Liver (tissue), 9 donors: Measurements from ENCODE around the gene SLC2A1. TPM values are rescaled to one million over a fixed set of nuclear protein-coding genes. Genes with fewer than 3 reads are reported as not detected.

Experiments
- DNase-seq: peaks from one replicate; pipeline ENCODE4 v3.0.0-alpha.2; 2017; ENCODE audit warnings: low spot score
- H3K27ac ChIP-seq, 2 donors: one replicate each; pipeline ENCODE4 v1.7.0; 2013; ENCODE audit warnings: inconsistent platforms in 2 of 2, low read length in 2 of 2, control low read depth in 1 of 2, low read depth in 1 of 2, mild to moderate bottlenecking in 1 of 2
- H3K27me3 ChIP-seq, 4 donors: one replicate each; pipeline versions ENCODE4 v1.6.1 to v1.7.0; 2013; ENCODE audit warnings: low read length in 3 of 4, inconsistent platforms in 1 of 4, mild to moderate bottlenecking in 1 of 4, moderate library complexity in 1 of 4; ENCODE audit not compliant: control insufficient read depth in 4 of 4, insufficient read depth in 4 of 4
- H3K36me3 ChIP-seq, 4 donors: one replicate each; pipeline versions ENCODE4 v1.6.1 to v1.7.0; 2013; ENCODE audit warnings: low read length in 3 of 4, mild to moderate bottlenecking in 3 of 4, low read depth in 1 of 4, moderate library complexity in 1 of 4; ENCODE audit not compliant: control insufficient read depth in 4 of 4, insufficient read depth in 3 of 4
- H3K4me1 ChIP-seq, 4 donors: one replicate each; pipeline versions ENCODE4 v1.6.1 to v1.7.0; 2013; ENCODE audit warnings: low read length in 3 of 4, mild to moderate bottlenecking in 3 of 4, moderate library complexity in 1 of 4; ENCODE audit not compliant: control insufficient read depth in 4 of 4, insufficient read depth in 4 of 4
- H3K4me3 ChIP-seq, 3 donors: one replicate each; pipeline versions ENCODE4 v1.6.1 to v1.7.0; 2013; ENCODE audit warnings: low read length in 3 of 3, control low read depth in 1 of 3, low read depth in 1 of 3, mild to moderate bottlenecking in 1 of 3
- H3K9ac ChIP-seq, 2 donors: one replicate each; pipeline ENCODE4 v1.7.0; 2013; ENCODE audit warnings: low read length in 2 of 2, mild to moderate bottlenecking in 2 of 2, moderate library complexity in 2 of 2, control low read depth in 1 of 2, low read depth in 1 of 2
- H3K9me3 ChIP-seq, 4 donors: one replicate each; pipeline versions ENCODE4 v1.6.1 to v1.7.0; 2013; ENCODE audit warnings: low read length in 3 of 4; ENCODE audit not compliant: control insufficient read depth in 4 of 4
- EGR1 ChIP-seq, 2 donors: IDR thresholded peaks; 2 replicates each; pipeline ENCODE4 v1.6.1; 2016 to 2018; ENCODE audit warnings: antibody characterized with exemption in 2 of 2, low read depth in 2 of 2
- FOXA1 ChIP-seq: IDR thresholded peaks from 2 replicates; pipeline ENCODE4 v1.6.1; 2016; ENCODE audit warnings: antibody characterized with exemption
- FOXA2 ChIP-seq: IDR thresholded peaks from 2 replicates; pipeline ENCODE4 v1.6.1; 2016; ENCODE audit warnings: antibody characterized with exemption
- GABPA ChIP-seq, 2 donors: IDR thresholded peaks in 1 of 2; conservative IDR thresholded peaks in 1 of 2; 2 replicates each; pipeline ENCODE4 v1.6.1; 2016; ENCODE audit warnings: antibody characterized with exemption in 2 of 2, mild to moderate bottlenecking in 1 of 2, moderate library complexity in 1 of 2
- HNF4A ChIP-seq, 2 donors: conservative IDR thresholded peaks; 2 replicates each; pipeline ENCODE4 v1.6.1; 2016; ENCODE audit warnings: antibody characterized with exemption in 2 of 2, mild to moderate bottlenecking in 2 of 2
- HNF4G ChIP-seq: IDR thresholded peaks from 2 replicates; pipeline ENCODE4 v1.6.1; 2016; ENCODE audit warnings: antibody characterized with exemption
- JUND ChIP-seq, 2 donors: IDR thresholded peaks; 2 replicates each; pipeline ENCODE4 v1.6.1; 2016; ENCODE audit warnings: antibody characterized with exemption in 2 of 2
- MAX ChIP-seq: IDR thresholded peaks from 2 replicates; pipeline ENCODE4 v1.6.1; 2016; ENCODE audit warnings: antibody characterized with exemption
- NR2F2 ChIP-seq: IDR thresholded peaks from 2 replicates; pipeline ENCODE4 v1.6.1; 2016; ENCODE audit warnings: antibody characterized with exemption
- RAD21 ChIP-seq, 2 donors: IDR thresholded peaks; 2 replicates each; pipeline ENCODE4 v1.6.1; 2016; ENCODE audit warnings: antibody characterized with exemption in 2 of 2, mild to moderate bottlenecking in 2 of 2
- RXRA ChIP-seq, 2 donors: IDR thresholded peaks; 2 replicates each; pipeline ENCODE4 v1.6.1; 2017 to 2018; ENCODE audit warnings: antibody characterized with exemption in 2 of 2, mild to moderate bottlenecking in 1 of 2
- SP1 ChIP-seq: IDR thresholded peaks from 2 replicates; pipeline ENCODE4 v1.6.1; 2018; ENCODE audit warnings: antibody characterized with exemption, mild to moderate bottlenecking
- TAF1 ChIP-seq: conservative IDR thresholded peaks from 2 replicates; pipeline ENCODE4 v1.6.1; 2016; ENCODE audit warnings: antibody characterized with exemption, mild to moderate bottlenecking
- ZBTB33 ChIP-seq: IDR thresholded peaks from 2 replicates; pipeline ENCODE4 v1.6.1; 2016; ENCODE audit warnings: antibody characterized with exemption
- WGBS: extraction: QIAGEN DNeasy Blood & Tissue Kit; methylation state at CpG from one replicate; pipeline ENCODE4 v1.1.7; 2013; 5-methylcytosine and 5-hydroxymethylcytosine counted together
- polyA plus RNA-seq, 2 donors: library from polyadenylated mRNA; stranded (reverse) in 1 of 2; unstranded in 1 of 2; fragments of 200-250 nt in 1 of 2; fragments of >200 nt in 1 of 2; fragmentation: Nextera tagmentation in 1 of 2; extraction: Ambion mirVana in 1 of 2; gene quantifications; one replicate each; pipeline versions ENCODE4 v1.2.1 to v1.2.3, GENCODE V29; 2013 to 2015
- total RNA-seq, 2 donors: library from RNA; depleted of rRNA; stranded (reverse); fragments of >200 nt; gene quantifications; one replicate each; pipeline ENCODE4 v1.2.3, GENCODE V29; 2014
- TF ChIP-seq, protein P1 (sequence below): fragments of 150-350 bp; IDR thresholded peaks from 2 replicates; pipeline ENCODE4 v1.5.1; 2017; ENCODE audit warnings: improper control_type of control experiment, low read depth, low read length; ENCODE audit not compliant: missing input control
- TF ChIP-seq, protein P2 (sequence below): IDR thresholded peaks from 2 replicates; pipeline ENCODE4 v1.6.1; 2016; ENCODE audit warnings: antibody characterized with exemption
- TF ChIP-seq, protein P3 (sequence below): IDR thresholded peaks from 2 replicates; pipeline ENCODE4 v1.6.1; 2016; ENCODE audit warnings: antibody characterized with exemption, mild to moderate bottlenecking
- donor health status: healthy.
- donor health status: healthy.
- donor health status: healthy.
- donor health status: healthy.
- donor health status: healthy.

The SLC2A1 gene
- total and polyA plus RNA-seq, 4 donors = 1.1 to 675 (median 3.0) TPM

DNA sequence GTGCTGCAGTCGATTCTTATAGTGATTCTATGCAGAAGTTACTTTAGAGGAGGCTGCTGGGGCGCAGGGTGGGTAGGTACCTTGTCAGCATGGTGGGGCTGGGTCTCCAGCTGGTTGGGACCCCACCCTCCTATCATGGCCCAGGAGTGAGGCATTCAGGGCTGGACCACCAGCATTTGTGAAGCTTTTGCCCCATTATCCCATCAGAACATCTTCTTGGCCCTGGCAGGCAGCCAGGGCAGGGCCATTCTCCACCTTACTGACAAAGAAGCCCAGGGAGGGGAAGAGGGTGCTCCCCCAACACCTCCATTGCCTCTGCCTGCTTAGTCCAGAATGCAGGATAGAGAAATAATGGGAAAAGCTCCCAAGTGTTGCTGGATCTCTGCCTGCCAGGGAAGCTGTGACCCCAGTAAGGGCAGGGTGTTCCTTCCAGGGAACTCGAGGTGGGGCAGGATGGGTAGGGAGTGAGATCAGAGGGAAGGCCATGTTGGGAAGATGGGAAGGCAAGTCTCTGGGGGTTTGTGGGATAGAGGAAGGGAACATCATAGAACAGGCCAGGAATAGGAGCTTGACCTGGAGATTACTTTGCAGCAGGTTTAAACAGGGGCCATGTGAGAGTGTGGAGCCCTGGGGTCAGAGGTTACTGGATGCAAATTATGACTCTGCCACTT, 16.2 kb upstream of the SLC2A1 start:
- H3K27me3 ChIP-seq = peaks cover 0 to 3% (median 0%) of the 10 kb centered on the region in 4 donors
- WGBS = 86% methylated on average over 3 of the region's 3 CpGs
- H3K36me3 ChIP-seq = no peaks in the 10 kb centered on the region
- no peak overlapping the region for H3K9ac ChIP-seq
- TF ChIP-seq RAD21 (IDR thresholded peaks at IDR 0.05) (no peak), FOXA1 (no peak)
- no peak overlapping the region for H3K27ac ChIP-seq
- H3K4me3 ChIP-seq = no peak overlapping the region
- peak; percentile 57 for DNase-seq
- H3K4me1 ChIP-seq = no peaks in the 10 kb centered on the region
- H3K9me3 ChIP-seq = no peaks in the 10 kb centered on the region

DNA sequence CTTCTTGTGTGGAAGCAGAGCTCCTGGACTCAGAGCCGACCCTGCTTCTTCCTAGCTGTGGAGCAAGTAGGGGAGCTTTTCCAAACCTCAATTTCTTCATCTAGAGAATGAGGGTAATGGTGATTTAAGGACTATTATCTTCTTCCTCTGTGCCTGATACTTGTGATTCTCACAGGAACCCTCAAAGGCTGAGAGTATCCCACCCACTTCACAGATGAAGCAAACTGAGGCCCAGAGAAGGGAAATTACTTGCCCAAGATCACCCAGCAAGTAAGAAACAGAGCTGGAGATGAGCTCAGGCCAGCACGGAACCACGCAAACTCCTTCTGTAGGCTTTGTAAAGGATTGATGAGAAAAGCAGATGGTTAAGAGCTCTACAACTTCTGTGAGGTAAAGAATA, 15.1 kb upstream of the SLC2A1 start:
- Histone ChIP-seq H3K27ac (no peak overlapping the region), H3K4me3 (no peak overlapping the region), H3K4me1 (no peaks in the 10 kb centered on the region), H3K36me3 (no peaks in the 10 kb centered on the region), H3K27me3 (no peaks in the 10 kb centered on the region), H3K9me3 (no peaks in the 10 kb centered on the region), H3K9ac (no peak overlapping the region)
- no peak for DNase-seq
- TF ChIP-seq HNF4G (no peak), ZBTB33 (no peak), GABPA (IDR thresholded peaks at IDR 0.05 in 1 of 2, conservative IDR thresholded peaks at IDR 0.05 in 1 of 2) (no peak), SP1 (no peak), MAX (no peak), EGR1 (IDR thresholded peaks at IDR 0.05; ENCODE audit: low read depth in 2 of 2) (no peak), JUND (IDR thresholded peaks at IDR 0.05) (no peak), NR2F2 (no peak), RAD21 (IDR thresholded peaks at IDR 0.05) (no peak), RXRA (IDR thresholded peaks at IDR 0.05) (no peak), TAF1 (no peak), FOXA2 (no peak), HNF4A (conservative IDR thresholded peaks at IDR 0.05) (no peak), FOXA1 (no peak)
- TF ChIP-seq, protein P1, sequence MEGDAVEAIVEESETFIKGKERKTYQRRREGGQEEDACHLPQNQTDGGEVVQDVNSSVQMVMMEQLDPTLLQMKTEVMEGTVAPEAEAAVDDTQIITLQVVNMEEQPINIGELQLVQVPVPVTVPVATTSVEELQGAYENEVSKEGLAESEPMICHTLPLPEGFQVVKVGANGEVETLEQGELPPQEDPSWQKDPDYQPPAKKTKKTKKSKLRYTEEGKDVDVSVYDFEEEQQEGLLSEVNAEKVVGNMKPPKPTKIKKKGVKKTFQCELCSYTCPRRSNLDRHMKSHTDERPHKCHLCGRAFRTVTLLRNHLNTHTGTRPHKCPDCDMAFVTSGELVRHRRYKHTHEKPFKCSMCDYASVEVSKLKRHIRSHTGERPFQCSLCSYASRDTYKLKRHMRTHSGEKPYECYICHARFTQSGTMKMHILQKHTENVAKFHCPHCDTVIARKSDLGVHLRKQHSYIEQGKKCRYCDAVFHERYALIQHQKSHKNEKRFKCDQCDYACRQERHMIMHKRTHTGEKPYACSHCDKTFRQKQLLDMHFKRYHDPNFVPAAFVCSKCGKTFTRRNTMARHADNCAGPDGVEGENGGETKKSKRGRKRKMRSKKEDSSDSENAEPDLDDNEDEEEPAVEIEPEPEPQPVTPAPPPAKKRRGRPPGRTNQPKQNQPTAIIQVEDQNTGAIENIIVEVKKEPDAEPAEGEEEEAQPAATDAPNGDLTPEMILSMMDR = no peak
- TF ChIP-seq, protein P2, sequence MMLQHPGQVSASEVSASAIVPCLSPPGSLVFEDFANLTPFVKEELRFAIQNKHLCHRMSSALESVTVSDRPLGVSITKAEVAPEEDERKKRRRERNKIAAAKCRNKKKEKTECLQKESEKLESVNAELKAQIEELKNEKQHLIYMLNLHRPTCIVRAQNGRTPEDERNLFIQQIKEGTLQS = no peak
- TF ChIP-seq, protein P3, sequence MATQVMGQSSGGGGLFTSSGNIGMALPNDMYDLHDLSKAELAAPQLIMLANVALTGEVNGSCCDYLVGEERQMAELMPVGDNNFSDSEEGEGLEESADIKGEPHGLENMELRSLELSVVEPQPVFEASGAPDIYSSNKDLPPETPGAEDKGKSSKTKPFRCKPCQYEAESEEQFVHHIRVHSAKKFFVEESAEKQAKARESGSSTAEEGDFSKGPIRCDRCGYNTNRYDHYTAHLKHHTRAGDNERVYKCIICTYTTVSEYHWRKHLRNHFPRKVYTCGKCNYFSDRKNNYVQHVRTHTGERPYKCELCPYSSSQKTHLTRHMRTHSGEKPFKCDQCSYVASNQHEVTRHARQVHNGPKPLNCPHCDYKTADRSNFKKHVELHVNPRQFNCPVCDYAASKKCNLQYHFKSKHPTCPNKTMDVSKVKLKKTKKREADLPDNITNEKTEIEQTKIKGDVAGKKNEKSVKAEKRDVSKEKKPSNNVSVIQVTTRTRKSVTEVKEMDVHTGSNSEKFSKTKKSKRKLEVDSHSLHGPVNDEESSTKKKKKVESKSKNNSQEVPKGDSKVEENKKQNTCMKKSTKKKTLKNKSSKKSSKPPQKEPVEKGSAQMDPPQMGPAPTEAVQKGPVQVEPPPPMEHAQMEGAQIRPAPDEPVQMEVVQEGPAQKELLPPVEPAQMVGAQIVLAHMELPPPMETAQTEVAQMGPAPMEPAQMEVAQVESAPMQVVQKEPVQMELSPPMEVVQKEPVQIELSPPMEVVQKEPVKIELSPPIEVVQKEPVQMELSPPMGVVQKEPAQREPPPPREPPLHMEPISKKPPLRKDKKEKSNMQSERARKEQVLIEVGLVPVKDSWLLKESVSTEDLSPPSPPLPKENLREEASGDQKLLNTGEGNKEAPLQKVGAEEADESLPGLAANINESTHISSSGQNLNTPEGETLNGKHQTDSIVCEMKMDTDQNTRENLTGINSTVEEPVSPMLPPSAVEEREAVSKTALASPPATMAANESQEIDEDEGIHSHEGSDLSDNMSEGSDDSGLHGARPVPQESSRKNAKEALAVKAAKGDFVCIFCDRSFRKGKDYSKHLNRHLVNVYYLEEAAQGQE = no peak
- 89% methylated on average over 3 of the region's 3 CpGs for WGBS
